WTC11 (cell line): ENCODE measurements around the gene RBFOX2.

Experiments
- AFF4 ChIP-seq: sonication (generic); formaldehyde crosslinking; IDR thresholded peaks from 2 replicates; pipeline ENCODE4 v1.8.1; 2023; ENCODE audit warnings: mild to moderate bottlenecking, missing genetic modification reagents, borderline replicate concordance
- CTCF ChIP-seq: fragments of 200-600 bp; IDR thresholded peaks from 2 replicates; pipeline ENCODE4 v1.8.0; 2022; ENCODE audit warnings: antibody characterized with exemption
- GTF2I ChIP-seq: fragments of 250-450 bp; sonication (Bioruptor Pico); conservative IDR thresholded peaks from 2 replicates; pipeline ENCODE4 v1.4.0; 2021; ENCODE audit warnings: mild to moderate bottlenecking
- HMGXB4 ChIP-seq: sonication (generic); formaldehyde crosslinking; IDR thresholded peaks from 2 replicates; pipeline ENCODE4 v1.8.1; 2023; ENCODE audit warnings: mild to moderate bottlenecking, moderate library complexity, missing genetic modification reagents
- JUN ChIP-seq: sonication (generic); formaldehyde crosslinking; IDR thresholded peaks from 2 replicates; pipeline ENCODE4 v1.8.0; 2023; ENCODE audit warnings: mild to moderate bottlenecking, missing genetic modification reagents
- MYBL2 ChIP-seq: sonication (generic); formaldehyde crosslinking; IDR thresholded peaks from 2 replicates; pipeline ENCODE4 v1.8.1; 2023; ENCODE audit warnings: mild to moderate bottlenecking, moderate library complexity, missing genetic modification reagents
- ZNF423 ChIP-seq: fragments of 250-450 bp; sonication (Bioruptor Pico); IDR thresholded peaks from 2 replicates; pipeline ENCODE4 v2.1.2; 2022; ENCODE audit warnings: mild to moderate bottlenecking, moderate library complexity
- TF ChIP-seq, protein P1 (sequence below): sonication (generic); formaldehyde crosslinking; conservative IDR thresholded peaks from 2 replicates; pipeline ENCODE4 v1.8.1; 2022; ENCODE audit warnings: mild to moderate bottlenecking, missing genetic modification reagents
- TF ChIP-seq, protein P2 (sequence below): sonication (generic); formaldehyde crosslinking; conservative IDR thresholded peaks from 2 replicates; pipeline ENCODE4 v1.8.1; 2023; ENCODE audit warnings: mild to moderate bottlenecking, low read depth, missing genetic modification reagents, moderate library complexity

DNA sequence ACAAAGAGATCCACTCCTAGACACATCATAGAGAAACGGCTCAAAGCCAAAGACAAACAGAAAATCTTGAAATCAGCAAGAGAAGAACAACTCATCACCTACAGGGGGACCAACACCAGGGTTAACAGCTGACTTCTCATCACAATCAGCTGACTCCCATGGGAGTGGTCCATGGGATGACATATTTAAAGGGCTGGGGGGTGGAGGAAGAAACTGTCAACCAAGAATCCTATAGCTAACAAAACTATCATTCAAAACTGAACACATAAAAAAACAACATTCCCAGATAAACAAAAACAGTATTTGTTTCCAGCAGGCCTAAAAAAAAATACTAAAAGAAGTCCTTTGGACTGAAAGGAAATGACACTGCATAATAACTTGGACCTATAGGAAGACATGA, 224.2 kb downstream of the RBFOX2 start:
- TF ChIP-seq, protein P1, sequence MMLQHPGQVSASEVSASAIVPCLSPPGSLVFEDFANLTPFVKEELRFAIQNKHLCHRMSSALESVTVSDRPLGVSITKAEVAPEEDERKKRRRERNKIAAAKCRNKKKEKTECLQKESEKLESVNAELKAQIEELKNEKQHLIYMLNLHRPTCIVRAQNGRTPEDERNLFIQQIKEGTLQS = no peak
- TF ChIP-seq ZNF423 (CRISPR knock-in tag) (no peak), GTF2I (CRISPR knock-in tag) (no peak), AFF4 (CRISPR knock-in tag) (no peak), CTCF (no peak), HMGXB4 (CRISPR knock-in tag) (no peak), MYBL2 (no peak), JUN (CRISPR knock-in tag) (no peak)
- TF ChIP-seq, protein P2, sequence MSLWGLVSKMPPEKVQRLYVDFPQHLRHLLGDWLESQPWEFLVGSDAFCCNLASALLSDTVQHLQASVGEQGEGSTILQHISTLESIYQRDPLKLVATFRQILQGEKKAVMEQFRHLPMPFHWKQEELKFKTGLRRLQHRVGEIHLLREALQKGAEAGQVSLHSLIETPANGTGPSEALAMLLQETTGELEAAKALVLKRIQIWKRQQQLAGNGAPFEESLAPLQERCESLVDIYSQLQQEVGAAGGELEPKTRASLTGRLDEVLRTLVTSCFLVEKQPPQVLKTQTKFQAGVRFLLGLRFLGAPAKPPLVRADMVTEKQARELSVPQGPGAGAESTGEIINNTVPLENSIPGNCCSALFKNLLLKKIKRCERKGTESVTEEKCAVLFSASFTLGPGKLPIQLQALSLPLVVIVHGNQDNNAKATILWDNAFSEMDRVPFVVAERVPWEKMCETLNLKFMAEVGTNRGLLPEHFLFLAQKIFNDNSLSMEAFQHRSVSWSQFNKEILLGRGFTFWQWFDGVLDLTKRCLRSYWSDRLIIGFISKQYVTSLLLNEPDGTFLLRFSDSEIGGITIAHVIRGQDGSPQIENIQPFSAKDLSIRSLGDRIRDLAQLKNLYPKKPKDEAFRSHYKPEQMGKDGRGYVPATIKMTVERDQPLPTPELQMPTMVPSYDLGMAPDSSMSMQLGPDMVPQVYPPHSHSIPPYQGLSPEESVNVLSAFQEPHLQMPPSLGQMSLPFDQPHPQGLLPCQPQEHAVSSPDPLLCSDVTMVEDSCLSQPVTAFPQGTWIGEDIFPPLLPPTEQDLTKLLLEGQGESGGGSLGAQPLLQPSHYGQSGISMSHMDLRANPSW (CRISPR knock-in tag) = no peak
